Measurements from ENCODE around the gene RAD23B. TPM values are rescaled to one million over a fixed set of nuclear protein-coding genes. Genes with fewer than 3 reads are reported as not detected.

RAD23B gene
- total RNA-seq, 1 experiment from 2014 or later: 251 TPM

DNA sequence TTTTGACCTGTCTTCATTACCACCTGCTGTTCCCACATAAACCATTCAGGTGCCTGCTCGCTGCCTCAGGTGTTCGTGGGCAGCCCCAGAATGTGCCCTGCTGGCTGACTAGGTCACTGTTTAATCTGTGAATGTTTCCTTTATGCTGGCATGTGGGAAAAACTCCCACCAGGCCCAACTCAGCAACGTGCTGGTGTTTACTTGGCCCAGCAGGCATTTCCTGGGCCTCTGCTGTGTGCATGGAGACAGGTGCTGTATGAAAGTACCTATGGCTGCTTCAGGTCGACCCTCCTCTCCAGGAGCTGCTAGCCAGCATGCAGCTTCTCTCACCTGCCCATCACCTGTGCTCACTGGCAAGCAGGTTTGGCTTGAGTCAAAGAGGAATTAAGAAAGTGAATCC is 65.8 kb downstream of the RAD23B start (continued):
- TF ChIP-seq POLR2A (IDR thresholded peaks at IDR 0.05; ENCODE audit: borderline replicate concordance, extremely low read depth, insufficient read depth, insufficient read length) (no peak), YY1 (IDR thresholded peaks at IDR 0.05; ENCODE audit: extremely low read depth, insufficient replicate concordance, low read depth, low read length) (no peak), ZFX (IDR thresholded peaks at IDR 0.05) (no peak), JUND (IDR thresholded peaks at IDR 0.05) (no peak), EZH2 (IDR thresholded peaks at IDR 0.05) (no peak), EZH2phosphoT487 (IDR thresholded peaks at IDR 0.05; ENCODE audit: borderline replicate concordance) (no peak)
- TF ChIP-seq, protein P1, sequence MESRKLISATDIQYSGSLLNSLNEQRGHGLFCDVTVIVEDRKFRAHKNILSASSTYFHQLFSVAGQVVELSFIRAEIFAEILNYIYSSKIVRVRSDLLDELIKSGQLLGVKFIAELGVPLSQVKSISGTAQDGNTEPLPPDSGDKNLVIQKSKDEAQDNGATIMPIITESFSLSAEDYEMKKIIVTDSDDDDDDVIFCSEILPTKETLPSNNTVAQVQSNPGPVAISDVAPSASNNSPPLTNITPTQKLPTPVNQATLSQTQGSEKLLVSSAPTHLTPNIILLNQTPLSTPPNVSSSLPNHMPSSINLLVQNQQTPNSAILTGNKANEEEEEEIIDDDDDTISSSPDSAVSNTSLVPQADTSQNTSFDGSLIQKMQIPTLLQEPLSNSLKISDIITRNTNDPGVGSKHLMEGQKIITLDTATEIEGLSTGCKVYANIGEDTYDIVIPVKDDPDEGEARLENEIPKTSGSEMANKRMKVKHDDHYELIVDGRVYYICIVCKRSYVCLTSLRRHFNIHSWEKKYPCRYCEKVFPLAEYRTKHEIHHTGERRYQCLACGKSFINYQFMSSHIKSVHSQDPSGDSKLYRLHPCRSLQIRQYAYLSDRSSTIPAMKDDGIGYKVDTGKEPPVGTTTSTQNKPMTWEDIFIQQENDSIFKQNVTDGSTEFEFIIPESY (IDR thresholded peaks at IDR 0.05; ENCODE audit: extremely low read depth, insufficient replicate concordance, low read length): no peak
- TF ChIP-seq, protein P2, sequence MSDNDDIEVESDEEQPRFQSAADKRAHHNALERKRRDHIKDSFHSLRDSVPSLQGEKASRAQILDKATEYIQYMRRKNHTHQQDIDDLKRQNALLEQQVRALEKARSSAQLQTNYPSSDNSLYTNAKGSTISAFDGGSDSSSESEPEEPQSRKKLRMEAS (IDR thresholded peaks at IDR 0.05): no peak

DNA sequence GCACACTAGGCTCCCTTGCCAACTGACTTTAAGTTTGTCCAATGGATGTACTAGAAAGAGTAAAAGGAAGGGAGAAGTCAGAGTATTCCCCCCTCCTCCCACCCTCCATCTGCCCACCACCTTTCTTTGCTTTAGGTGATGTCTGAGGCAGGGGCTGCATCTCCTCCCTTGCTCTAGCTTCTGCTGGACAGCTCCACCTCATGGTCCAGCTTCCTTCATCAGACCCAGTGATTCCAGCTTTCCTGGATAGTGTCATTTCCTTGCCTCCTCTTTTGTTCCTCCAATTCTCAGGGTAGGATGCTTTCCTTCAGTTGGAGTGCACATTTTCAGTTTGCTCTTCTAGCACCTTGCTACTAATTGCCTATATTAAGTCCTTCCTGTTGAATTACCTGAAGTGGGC is 67.4 kb downstream of the RAD23B start:
- Histone ChIP-seq H3K9me2 (ENCODE audit: insufficient read depth) (no peaks in the 10 kb centered on the region), H4K20me1 (ENCODE audit: insufficient read depth) (no peaks in the 10 kb centered on the region), H3K36me3 (ENCODE audit: control insufficient read depth in 1 of 2, insufficient read depth in 2 of 2, low read length in 2 of 2) (no peaks in the 10 kb centered on the region), H3K27me3 (ENCODE audit: insufficient read depth, low read length) (no peaks in the 10 kb centered on the region), H3K9me3 (ENCODE audit: control insufficient read depth in 1 of 2, insufficient read depth in 1 of 2, low read depth in 1 of 2, low read length in 2 of 2) (no peaks in the 10 kb centered on the region), H3K79me2 (ENCODE audit: insufficient read depth, low read length) (no peaks in the 10 kb centered on the region), H3K27ac (ENCODE audit: low read depth, low read length) (no peak overlapping the region), H3K4me2 (ENCODE audit: low read length) (no peak overlapping the region), H3K9ac (ENCODE audit: low read length) (no peak overlapping the region), H3K4me1 (ENCODE audit: control insufficient read depth in 1 of 2, insufficient read depth in 2 of 2, low read length in 2 of 2) (peaks cover 3 to 18% of the 10 kb centered on the region in 2 experiments; a peak in 3 of 4 replicates), H2AFZ (ENCODE audit: low read depth, low read length, poor library complexity, severe bottlenecking) (no peak overlapping the region), H3K4me3 (replicated peaks in 1 of 2; ENCODE audit: low read depth in 1 of 2, low read length in 2 of 2) (no peak overlapping the region)
- intact Hi-C loops (cut with micrococcal nuclease): no loop called here
- DNase-seq (ENCODE audit: low read depth, low spot score): no peak
- POLR2A ChIA-PET: no interaction called here
- BruUV-seq (replicated peaks): no TSS peak
- TF ChIP-seq POLR2AphosphoS5 (IDR thresholded peaks at IDR 0.05; ENCODE audit: low read depth, low read length) (no peak), EGR1 (IDR thresholded peaks at IDR 0.05; ENCODE audit: low read depth) (no peak), JUND (IDR thresholded peaks at IDR 0.05) (no peak), SRF (IDR thresholded peaks at IDR 0.05; ENCODE audit: low read depth) (no peak)
- TF ChIP-seq, protein P3, sequence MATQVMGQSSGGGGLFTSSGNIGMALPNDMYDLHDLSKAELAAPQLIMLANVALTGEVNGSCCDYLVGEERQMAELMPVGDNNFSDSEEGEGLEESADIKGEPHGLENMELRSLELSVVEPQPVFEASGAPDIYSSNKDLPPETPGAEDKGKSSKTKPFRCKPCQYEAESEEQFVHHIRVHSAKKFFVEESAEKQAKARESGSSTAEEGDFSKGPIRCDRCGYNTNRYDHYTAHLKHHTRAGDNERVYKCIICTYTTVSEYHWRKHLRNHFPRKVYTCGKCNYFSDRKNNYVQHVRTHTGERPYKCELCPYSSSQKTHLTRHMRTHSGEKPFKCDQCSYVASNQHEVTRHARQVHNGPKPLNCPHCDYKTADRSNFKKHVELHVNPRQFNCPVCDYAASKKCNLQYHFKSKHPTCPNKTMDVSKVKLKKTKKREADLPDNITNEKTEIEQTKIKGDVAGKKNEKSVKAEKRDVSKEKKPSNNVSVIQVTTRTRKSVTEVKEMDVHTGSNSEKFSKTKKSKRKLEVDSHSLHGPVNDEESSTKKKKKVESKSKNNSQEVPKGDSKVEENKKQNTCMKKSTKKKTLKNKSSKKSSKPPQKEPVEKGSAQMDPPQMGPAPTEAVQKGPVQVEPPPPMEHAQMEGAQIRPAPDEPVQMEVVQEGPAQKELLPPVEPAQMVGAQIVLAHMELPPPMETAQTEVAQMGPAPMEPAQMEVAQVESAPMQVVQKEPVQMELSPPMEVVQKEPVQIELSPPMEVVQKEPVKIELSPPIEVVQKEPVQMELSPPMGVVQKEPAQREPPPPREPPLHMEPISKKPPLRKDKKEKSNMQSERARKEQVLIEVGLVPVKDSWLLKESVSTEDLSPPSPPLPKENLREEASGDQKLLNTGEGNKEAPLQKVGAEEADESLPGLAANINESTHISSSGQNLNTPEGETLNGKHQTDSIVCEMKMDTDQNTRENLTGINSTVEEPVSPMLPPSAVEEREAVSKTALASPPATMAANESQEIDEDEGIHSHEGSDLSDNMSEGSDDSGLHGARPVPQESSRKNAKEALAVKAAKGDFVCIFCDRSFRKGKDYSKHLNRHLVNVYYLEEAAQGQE (IDR thresholded peaks at IDR 0.05; ENCODE audit: low read depth): peak; percentile 62
- ATAC-seq: no peak
- RAD21 ChIA-PET (ENCODE audit: low non-redundant PET in 1 of 2, low total read pairs in 2 of 2, uncharacterized antibody in 2 of 2, unreplicated experiment in 2 of 2): no interaction called here
- CTCF ChIA-PET: no interaction called here
